Keratinocyte (primary cell): ENCODE measurements around the gene LEFTY1. TPM values are rescaled to one million over a fixed set of nuclear protein-coding genes. Genes with fewer than 3 reads are reported as not detected.

ENCODE experiments used
- DNase-seq: peaks from one replicate; pipeline ENCODE4 v3.0.0-alpha.2; 2011; ENCODE audit warnings: low read depth, missing footprints, low spot score
- FAIRE-seq: peaks from 2 replicates; lab custom pipeline; 2011; peaks lifted over from hg19 to GRCh38; lab: Jason Lieb, UNC
- H2AFZ ChIP-seq: 2 replicates; pipeline ENCODE4 v1.6.0; 2012; ENCODE audit warnings: low read length, control low read depth, inconsistent platforms; ENCODE audit not compliant: control insufficient read depth
- H3K27ac ChIP-seq: 2 replicates; pipeline ENCODE4 v1.5.1; 2011; ENCODE audit warnings: low read length; ENCODE audit not compliant: control insufficient read depth, insufficient read depth
- H3K27me3 ChIP-seq: 3 replicates; pipeline ENCODE4 v1.6.0; 2011; ENCODE audit warnings: low read length; ENCODE audit not compliant: control insufficient read depth, insufficient read depth; ENCODE audit errors: extremely low read depth
- H3K36me3 ChIP-seq, 2 experiments: 2 replicates in 1 of 2; 3 replicates in 1 of 2; pipeline ENCODE4 v1.5.1; 2011; ENCODE audit warnings: low read length in 2 of 2, mild to moderate bottlenecking in 1 of 2; ENCODE audit not compliant: control insufficient read depth in 2 of 2, insufficient read depth in 2 of 2; ENCODE audit errors: extremely low read depth in 1 of 2
- H3K4me1 ChIP-seq: 3 replicates; pipeline ENCODE4 v1.5.1; 2011; ENCODE audit warnings: low read length; ENCODE audit not compliant: control insufficient read depth, insufficient read depth; ENCODE audit errors: extremely low read depth
- H3K4me2 ChIP-seq: 3 replicates; pipeline ENCODE4 v1.6.0; 2011; ENCODE audit warnings: low read depth, low read length; ENCODE audit not compliant: control insufficient read depth, insufficient read depth; ENCODE audit errors: extremely low read depth
- H3K4me3 ChIP-seq, 3 experiments: fragments of 200-600 bp in 1 of 3; sonication (generic) in 1 of 3; 2 replicates in 2 of 3; 3 replicates in 1 of 3; pipeline ENCODE4 v1.5.1; 2011 to 2016; ENCODE audit warnings: low read length in 3 of 3, mild to moderate bottlenecking in 3 of 3, control low read depth in 2 of 3, inconsistent platforms in 1 of 3, low read depth in 1 of 3, mixed read lengths in 1 of 3, mixed run types in 1 of 3, moderate library complexity in 1 of 3; ENCODE audit not compliant: control insufficient read depth in 2 of 3, insufficient read depth in 2 of 3; ENCODE audit errors: extremely low read depth in 1 of 3
- H3K79me2 ChIP-seq: 2 replicates; pipeline ENCODE4 v1.6.0; 2012; ENCODE audit warnings: low read length; ENCODE audit not compliant: control insufficient read depth, insufficient read depth
- H3K9ac ChIP-seq: 3 replicates; pipeline ENCODE4 v1.6.0; 2011; ENCODE audit warnings: low read length; ENCODE audit not compliant: control insufficient read depth, insufficient read depth; ENCODE audit errors: extremely low read depth
- H3K9me1 ChIP-seq: 3 replicates; pipeline ENCODE4 v1.6.0; 2011; ENCODE audit warnings: low read length; ENCODE audit not compliant: control insufficient read depth, insufficient read depth; ENCODE audit errors: extremely low read depth
- H3K9me3 ChIP-seq: 2 replicates; pipeline ENCODE4 v1.5.1; 2012; ENCODE audit warnings: low read depth, low read length; ENCODE audit not compliant: control insufficient read depth
- H4K20me1 ChIP-seq: 3 replicates; pipeline ENCODE4 v1.6.0; 2011; ENCODE audit warnings: low read length; ENCODE audit not compliant: control insufficient read depth, insufficient read depth; ENCODE audit errors: extremely low read depth
- CTCF ChIP-seq, 3 experiments: IDR thresholded peaks in 1 of 3; conservative IDR thresholded peaks in 1 of 3; optimal IDR thresholded peaks in 1 of 3; 2 replicates in 2 of 3; 3 replicates in 1 of 3; pipeline versions ENCODE3 to v1.5.1; 2011; ENCODE audit warnings: low read length in 3 of 3, mild to moderate bottlenecking in 3 of 3, moderate library complexity in 2 of 3, control low read depth in 1 of 3, inconsistent platforms in 1 of 3; ENCODE audit not compliant: insufficient read depth in 2 of 3; ENCODE audit errors: extremely low read depth in 1 of 3
- EZH2 ChIP-seq: IDR thresholded peaks from one replicate; pipeline ENCODE4 v1.6.1; 2012; ENCODE audit warnings: inconsistent platforms, mild to moderate bottlenecking, low read length, moderate library complexity
- dilution Hi-C: fragments of 300-500 bp; cut with MboI; formaldehyde crosslinking; loops from one replicate; pipeline ENCODE4 v1.7.0; 2020; ENCODE audit warnings: low sequenced_read_pairs; ENCODE audit not compliant: extremely low pct_ligation_motif_present
- polyA minus RNA-seq, 3 experiments: library from RNA; depleted of rRNA, polyadenylated mRNA; stranded (reverse); fragments of >200 nt; gene quantifications; 1 replicate in 1 of 3; 2 replicates in 1 of 3; 3 replicates in 1 of 3; pipeline ENCODE4 v1.2.3, GENCODE V29; 2011
- polyA plus RNA-seq, 5 experiments: library from polyadenylated mRNA; depleted of rRNA in 3 of 5; stranded (reverse) in 3 of 5; stranded (forward) in 1 of 5; unstranded in 1 of 5; fragments of >200 nt; gene quantifications; 1 replicate in 1 of 5; 2 replicates in 3 of 5; 3 replicates in 1 of 5; pipeline versions ENCODE4 v1.2.1 to v1.2.3, GENCODE V29; 2011 to 2012; ENCODE audit warnings: missing spikeins in 2 of 5, low read depth in 1 of 5, low replicate concordance in 1 of 5

The LEFTY1 gene
- not detected in 3 replicates for polyA plus RNA-seq
- not detected for polyA plus RNA-seq (2011; ENCODE audit: low read depth)
- polyA plus RNA-seq (2011; cell fraction: cytosol; rRNA removed) = not detected in 2 replicates
- polyA plus RNA-seq (2011; cell fraction: nucleus; rRNA removed) = not detected in 2 replicates
- not detected in 2 replicates for polyA plus RNA-seq (2012; ENCODE audit: low replicate concordance)
- not detected in 3 replicates for polyA minus RNA-seq
- polyA minus RNA-seq (2011; cell fraction: cytosol; rRNA and poly(A)+ RNA removed) = not detected
- not detected in 2 replicates for polyA minus RNA-seq (2011; cell fraction: nucleus; rRNA and poly(A)+ RNA removed)

GRCh38 chr1:225888898-225889601 is at the start of gene LEFTY1:
TSS of gene LEFTY1 (minus strand) at chr1:225889146. CDS start at chr1:225889066, 80 bp downstream.
- Histone ChIP-seq H3K4me1 (peaks cover 2% of the 10 kb centered on the region), H3K27ac (no peak within 1 kb of the TSS)

GRCh38 chr1:225937048-225937968 is 48.4 kb upstream of the LEFTY1 start:
- no peaks in the 10 kb centered on the region for H3K27me3 ChIP-seq
- H3K9ac ChIP-seq = no peak overlapping the region
- dilution Hi-C loops = no loop called here
- FAIRE-seq (no peak), DNase-seq (no peak)
- no peak overlapping the region for H3K4me2 ChIP-seq
- peaks cover 3% of the 10 kb centered on the region for H3K9me1 ChIP-seq
- no peaks in the 10 kb centered on the region for H3K79me2 ChIP-seq
- no peak overlapping the region for H3K27ac ChIP-seq
- no peak overlapping the region for H2AFZ ChIP-seq
- no peak for TF ChIP-seq CTCF (optimal IDR thresholded peaks at IDR 0.05 in 1 of 3, IDR thresholded peaks at IDR 0.05 in 1 of 3, conservative IDR thresholded peaks at IDR 0.05 in 1 of 3; ENCODE audit: extremely low read depth in 1 of 3, insufficient read depth in 2 of 3, low read length in 3 of 3)
- no peak for TF ChIP-seq EZH2
- H3K9me3 ChIP-seq = no peaks in the 10 kb centered on the region
- H3K4me3 ChIP-seq = no peak overlapping the region
- H3K4me1 ChIP-seq = peaks cover 6% of the 10 kb centered on the region
- H3K36me3 ChIP-seq = no peaks in the 10 kb centered on the region
- H4K20me1 ChIP-seq = no peaks in the 10 kb centered on the region

More at GRCh38 chr1:225888898-225889601, at the start of gene LEFTY1:
- Histone ChIP-seq H3K9me1 (no peaks in the 10 kb centered on the region), H3K79me2 (no peaks in the 10 kb centered on the region), H3K9ac (no peak within 1 kb of the TSS), H3K4me2 (no peak within 1 kb of the TSS), H4K20me1 (no peaks in the 10 kb centered on the region), H3K36me3 (no peaks in the 10 kb centered on the region), H3K4me3 (no peak within 1 kb of the TSS), H3K27me3 (no peaks in the 10 kb centered on the region), H2AFZ (no peak within 1 kb of the TSS), H3K9me3 (no peaks in the 10 kb centered on the region)
- FAIRE-seq (no peak), DNase-seq (no peak)
- dilution Hi-C loops = no loop called here
- TF ChIP-seq CTCF (optimal IDR thresholded peaks at IDR 0.05 in 1 of 3, IDR thresholded peaks at IDR 0.05 in 1 of 3, conservative IDR thresholded peaks at IDR 0.05 in 1 of 3; ENCODE audit: extremely low read depth in 1 of 3, insufficient read depth in 2 of 3, low read length in 3 of 3) (no peak), EZH2 (no peak)
